Fibroblast of skin of scalp (primary cell): ENCODE data around the gene MEP1A.
"Not testable (repeated sequence)": the region's sequence is repeated elsewhere in the genome, so short reads cannot be mapped to it uniquely, and the experiment has no call there.

Experiments
- DNase-seq: peaks from one replicate; pipeline ENCODE4 v3.0.0-alpha.2; 2013

Gene MEP1A

GRCh38 chr6:46834257-46834916, 41.2 kb downstream of the MEP1A start:
- not testable (repeated sequence) for DNase-seq

- not testable (repeated sequence) for DNase-seq
These were observed 41.8 kb downstream of the MEP1A start for GRCh38 chr6:46834991-46835390.

DNA sequence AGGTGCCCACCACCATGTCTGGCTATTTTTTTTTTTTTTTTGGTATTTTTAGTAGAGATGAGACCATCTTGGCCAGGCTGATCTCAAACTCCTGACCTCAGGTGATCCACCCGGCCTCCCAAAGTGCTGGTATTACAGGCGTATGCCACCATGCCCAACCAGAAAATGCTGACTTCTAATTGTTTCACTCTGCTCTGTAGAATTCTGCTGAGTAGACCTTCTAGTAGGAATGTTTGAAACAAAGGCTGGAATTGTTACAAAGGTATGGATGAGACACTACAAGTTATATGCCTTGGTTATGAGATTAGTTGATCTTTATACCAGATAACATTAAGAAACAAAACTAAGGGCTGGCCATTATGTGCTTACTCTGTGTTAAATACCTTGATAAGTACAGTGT, 44.8 kb downstream of the MEP1A start:
- no peak for DNase-seq

GRCh38 chr6:46842252-46842846, 49.2 kb downstream of the MEP1A start:
- DNase-seq: not testable (repeated sequence)

- no peak for DNase-seq
These were observed 51.9 kb downstream of the MEP1A start for GRCh38 chr6:46845126-46845525.

DNA sequence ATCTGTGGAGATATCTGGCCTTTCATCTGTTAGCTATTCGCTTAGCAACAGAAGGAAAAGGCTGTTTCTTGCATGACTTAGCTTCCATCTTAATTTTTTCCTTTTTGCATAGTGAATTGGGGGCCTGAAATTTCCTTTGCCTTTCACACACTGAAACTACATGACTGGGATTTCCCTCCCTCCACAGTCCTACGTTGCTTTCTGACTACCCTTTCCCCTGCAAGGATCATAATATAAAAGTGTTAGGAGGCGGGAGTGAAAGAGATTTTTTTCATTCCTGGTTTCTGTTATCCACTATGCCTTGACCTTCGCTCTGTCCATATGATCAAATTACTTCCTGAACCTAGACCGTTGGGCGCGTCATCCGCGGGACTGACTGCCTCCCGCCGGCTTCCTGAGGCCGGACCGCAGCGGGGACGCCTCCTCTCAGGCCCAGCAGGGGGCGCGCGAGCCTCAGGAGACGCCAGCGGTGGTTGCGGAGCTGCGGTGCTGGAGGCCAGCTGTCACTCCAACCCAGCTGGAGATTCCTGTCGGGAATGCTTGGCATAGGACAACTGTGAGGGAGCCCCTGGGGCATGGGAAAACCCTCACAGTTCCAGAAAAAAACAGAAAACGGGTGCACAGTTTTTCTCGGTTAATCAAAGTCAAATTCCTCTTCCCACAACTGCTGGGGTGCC, 55.6 kb downstream of the MEP1A start:
- peak; percentile 77 for DNase-seq

- DNase-seq: no peak
These were observed 56.1 kb downstream of the MEP1A start for GRCh38 chr6:46849361-46849690.

GRCh38 chr6:46850792-46851191, 57.6 kb downstream of the MEP1A start:
- DNase-seq: peak; percentile 2

GRCh38 chr6:46851576-46851975, 58.4 kb downstream of the MEP1A start:
- DNase-seq: not testable (repeated sequence)

DNA sequence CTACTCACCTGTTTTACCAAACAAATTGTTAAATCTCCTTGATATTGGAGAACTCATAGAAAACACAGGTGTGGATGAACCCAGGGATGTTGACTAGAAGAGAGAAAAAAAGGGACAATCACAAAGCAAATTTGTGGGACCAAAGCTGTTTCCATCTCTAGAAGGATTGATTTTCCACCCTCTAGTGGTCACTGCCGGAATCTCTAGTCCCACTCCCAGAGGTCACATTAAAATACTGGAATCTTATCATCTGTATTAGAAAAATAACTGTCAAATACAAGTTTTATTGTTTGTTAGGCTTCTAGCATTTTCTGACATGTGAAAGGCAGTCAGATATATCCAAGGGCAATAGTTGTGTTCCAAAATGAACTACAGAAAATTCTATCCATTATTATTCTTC, 62.8 kb downstream of the MEP1A start:
- DNase-seq: peak; percentile 8

GRCh38 chr6:46862381-46862780, 69.2 kb downstream of the MEP1A start:
- no peak for DNase-seq

GRCh38 chr6:46863791-46864190, 70.6 kb downstream of the MEP1A start:
- DNase-seq: no peak

GRCh38 chr6:46865221-46865620, 72.0 kb downstream of the MEP1A start:
- no peak for DNase-seq

GRCh38 chr6:46867411-46867810, 74.2 kb downstream of the MEP1A start:
- DNase-seq: no peak

DNA sequence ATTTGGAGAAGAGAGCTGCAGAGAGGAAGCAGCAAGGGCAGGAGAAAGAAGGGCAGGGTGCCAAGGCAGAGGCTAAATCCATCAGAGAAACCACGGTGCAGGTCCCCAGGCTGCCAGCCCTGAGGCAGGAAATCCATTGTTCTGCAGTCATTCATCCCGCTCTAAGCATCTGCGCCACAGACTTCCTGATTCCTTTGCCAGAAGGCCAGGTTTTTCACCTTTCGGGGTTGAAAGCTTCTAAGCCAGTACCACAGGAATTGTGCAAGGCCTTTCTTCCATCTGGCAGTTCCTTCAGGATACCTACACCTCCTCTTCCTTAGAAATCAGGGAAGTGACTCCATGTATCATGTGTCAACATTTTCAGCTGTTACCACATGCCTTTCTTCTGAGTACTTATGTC, 82.9 kb downstream of the MEP1A start:
- no peak for DNase-seq

GRCh38 chr6:46879003-46879402, 85.8 kb downstream of the MEP1A start:
- no peak for DNase-seq

DNA sequence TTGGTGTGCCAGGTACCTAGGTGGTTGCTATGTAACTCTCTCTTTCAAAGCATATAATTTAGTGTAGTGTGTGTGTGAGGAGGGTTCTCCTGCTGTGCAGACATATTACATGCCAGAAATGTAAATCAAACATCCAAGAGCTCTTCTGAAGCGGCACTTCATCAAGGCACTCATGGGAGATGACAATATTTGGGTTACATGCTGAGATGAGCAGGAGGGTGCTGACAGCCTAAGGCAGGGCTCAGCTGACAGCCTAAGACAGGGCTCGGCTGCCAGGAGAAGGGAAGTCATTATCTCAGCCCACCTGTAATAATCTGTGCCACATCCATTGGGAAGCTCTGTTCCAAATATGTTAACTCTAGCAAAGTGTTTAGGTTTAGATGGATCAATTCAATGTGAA, 89.5 kb downstream of the MEP1A start:
- DNase-seq: no peak

GRCh38 chr6:46888031-46888430, 94.8 kb downstream of the MEP1A start:
- no peak for DNase-seq

DNA sequence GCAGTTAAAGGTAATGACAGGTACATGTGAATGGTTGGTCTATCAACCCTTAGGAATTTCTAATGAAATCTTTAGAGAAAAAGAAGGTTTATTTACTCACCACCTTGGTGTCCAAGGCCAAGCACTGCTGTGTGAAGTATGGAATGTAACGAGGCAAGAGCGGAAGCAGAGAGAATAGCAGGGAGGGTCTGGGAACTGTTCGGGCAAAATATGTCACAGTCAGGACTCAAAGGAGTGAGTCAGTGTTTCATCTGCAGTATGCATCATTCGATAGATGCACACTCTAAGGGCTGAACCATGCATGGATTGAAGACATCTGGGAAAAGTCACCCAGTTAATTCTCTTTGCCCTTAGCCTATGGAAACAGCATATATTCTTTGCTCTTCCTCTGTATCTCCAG, 95.4 kb downstream of the MEP1A start:
- peak; percentile 5 for DNase-seq
